GM18498 (cell line): ENCODE results near the gene PYGB.
"Not testable (repeated sequence)": the region's sequence is repeated elsewhere in the genome, so short reads cannot be mapped to it uniquely, and the experiment has no call there.

Experiments
- ATAC-seq: cut with Tn5 transposase; IDR thresholded peaks from one replicate; pipeline ENCODE4 v1.9.1; 2021; ENCODE audit warnings: mild to moderate bottlenecking, moderate library complexity; ENCODE audit not compliant: unreplicated experiment

PYGB gene

DNA sequence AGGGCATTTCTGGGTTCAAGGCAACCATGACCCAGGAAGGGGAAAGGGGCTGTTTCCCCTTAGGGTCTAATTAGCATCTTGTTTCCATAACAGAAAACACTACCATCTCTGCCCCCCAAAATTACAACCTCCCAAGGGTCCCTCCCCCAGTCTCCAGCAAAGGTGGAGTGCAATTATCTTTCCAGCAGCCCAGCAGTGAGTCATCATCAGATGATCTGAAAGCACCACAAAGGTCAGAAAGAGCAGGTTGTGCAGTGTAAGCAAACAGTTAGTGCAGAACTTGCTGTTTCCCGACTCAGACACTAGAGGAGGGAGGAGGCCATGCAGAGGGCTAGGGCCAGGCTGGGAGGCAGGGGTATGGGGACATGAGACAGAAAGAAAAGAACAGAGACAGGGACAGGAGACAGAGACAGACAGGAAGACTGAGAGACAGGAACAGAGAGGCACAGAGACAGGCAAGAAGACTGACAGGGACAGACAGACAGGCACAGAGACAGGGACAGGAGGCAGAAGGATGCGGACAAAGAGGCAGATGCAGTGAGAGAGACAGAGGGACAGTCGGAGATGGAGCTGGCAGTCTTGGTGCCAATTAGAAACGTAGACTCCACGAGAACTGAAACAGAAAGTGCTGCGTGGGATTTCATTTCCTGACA lies 62.5 kb downstream of the PYGB start:
- ATAC-seq = peak; percentile 94

DNA sequence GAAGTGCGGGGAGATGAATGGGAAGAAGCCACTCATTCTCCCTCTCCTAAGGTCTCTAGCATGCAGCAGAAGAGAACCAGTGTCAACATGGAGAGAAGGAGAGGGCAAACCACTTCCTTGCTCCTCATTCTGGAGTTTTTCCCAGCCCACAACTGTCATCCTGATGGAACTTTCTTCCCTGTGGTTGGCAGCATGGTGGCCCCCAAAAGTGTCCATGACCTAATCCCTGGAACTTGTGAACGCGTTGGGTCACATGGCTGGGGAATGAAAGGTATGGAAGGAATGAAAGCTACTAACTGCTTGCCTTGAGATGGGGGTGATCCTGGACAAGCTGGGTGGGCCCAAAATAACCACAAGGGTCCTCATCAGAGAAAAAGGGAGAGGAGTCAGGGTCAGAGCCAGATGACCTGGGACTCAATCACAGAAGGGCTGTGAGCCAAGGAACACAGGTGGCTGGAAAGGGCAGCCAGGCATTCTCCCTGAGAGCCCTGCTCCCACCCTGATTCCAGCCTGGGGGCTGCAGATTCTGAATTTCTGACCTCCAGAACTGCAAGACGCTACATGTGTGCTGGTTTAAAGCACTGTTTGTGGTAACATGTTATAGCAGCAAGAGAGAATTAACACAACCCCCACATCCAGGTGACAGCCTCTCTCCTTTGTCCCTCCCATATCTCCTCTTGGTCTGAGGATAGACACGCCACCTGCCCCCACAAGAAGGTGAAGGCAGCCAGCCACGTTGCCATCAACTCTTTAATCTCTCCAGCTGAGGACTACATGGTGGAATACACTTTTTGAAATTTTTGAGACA lies 63.2 kb downstream of the PYGB start:
- ATAC-seq = no peak

DNA sequence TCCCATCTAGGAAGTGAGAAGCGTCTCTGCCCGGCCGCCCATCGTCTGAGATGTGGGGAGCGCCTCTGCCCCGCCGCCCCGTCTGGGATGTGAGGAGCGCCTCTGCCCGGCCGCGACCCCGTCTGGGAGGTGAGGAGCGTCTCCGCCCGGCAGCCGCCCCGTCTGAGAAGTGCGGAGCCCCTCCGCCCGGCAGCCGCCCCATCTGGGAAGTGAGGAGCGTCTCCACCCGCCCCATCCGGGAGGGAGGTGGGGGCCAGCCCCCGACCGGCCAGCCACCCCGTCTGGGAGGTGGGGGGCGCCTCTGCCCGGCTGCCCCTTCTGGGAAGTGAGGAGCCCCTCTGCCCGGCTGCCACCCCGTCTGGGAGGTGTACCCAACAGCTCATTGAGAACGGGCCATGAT lies 64.8 kb downstream of the PYGB start:
- not testable (repeated sequence) for ATAC-seq

GRCh38 chr20:25313593-25313992 lies 65.7 kb downstream of the PYGB start:
- no peak for ATAC-seq

- no peak for ATAC-seq
These were observed 66.9 kb downstream of the PYGB start for GRCh38 chr20:25314497-25315417.

- ATAC-seq = no peak
These were observed 67.7 kb downstream of the PYGB start for GRCh38 chr20:25315418-25316210.

DNA sequence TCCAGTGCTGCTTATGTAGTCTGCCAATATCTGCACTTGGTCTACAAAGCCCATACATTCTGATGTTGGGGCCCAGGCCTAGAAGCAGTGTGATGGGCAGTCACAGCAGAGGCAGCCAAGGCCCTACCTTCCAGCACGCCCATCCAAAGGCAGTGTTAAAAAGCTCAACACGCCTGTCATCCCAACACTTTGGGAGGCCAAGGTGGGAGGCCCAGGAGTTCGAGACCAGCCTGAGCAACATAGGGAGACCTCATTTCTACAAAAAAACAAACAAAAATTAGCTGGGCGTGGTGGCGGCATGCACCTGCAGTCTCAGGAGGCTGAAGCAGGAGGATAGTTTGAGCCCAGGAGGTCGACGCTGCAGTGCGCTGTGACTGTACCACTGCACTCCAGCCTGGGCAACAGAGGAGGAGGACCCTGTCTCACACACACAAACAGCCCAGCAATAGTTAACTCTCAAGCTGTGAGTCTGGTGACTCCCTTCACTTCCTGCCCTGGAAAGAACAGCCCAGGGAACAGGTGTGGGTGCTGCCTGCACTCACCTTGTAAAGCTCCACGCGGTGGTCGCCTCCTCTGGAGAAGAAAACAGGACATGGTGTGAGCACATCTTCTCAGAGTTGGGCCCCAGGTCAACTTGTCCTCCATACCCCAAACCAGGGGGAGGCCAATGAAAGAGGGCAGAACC lies 68.8 kb downstream of the PYGB start:
- ATAC-seq = no peak

DNA sequence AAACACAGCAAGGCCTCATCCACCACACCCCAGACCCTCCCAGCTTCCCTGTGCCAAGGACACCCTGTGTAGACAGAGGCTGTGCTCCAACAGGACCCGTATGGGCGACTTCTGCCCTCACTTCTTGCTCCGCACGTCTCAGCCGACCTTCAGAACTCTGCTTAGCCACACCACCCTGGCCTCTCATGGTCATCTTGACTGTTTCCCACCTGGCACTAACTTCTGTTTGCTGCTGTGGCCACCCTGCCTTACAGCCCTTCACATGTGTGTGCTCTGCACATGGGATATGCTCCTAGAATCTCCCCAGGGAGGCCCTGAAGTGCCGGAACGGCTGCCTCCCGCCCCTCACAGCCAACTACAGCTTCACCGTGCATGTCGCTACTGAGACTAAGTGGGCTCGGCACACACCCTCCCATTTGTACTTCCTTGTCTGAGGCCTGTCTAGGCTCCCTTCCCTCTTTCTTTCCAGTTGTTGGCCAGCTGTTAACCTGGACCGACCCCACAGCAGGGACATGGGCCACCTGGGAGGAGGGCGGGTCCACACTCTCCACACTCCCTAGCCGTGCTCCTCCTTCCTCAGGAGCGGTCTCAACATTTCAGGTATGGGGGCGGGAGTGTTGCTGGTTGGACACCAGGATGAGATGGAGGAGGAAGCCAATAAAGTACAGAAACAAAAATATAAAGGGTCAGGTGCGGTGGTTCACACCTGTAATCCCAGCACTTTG lies 69.6 kb downstream of the PYGB start:
- no peak for ATAC-seq

DNA sequence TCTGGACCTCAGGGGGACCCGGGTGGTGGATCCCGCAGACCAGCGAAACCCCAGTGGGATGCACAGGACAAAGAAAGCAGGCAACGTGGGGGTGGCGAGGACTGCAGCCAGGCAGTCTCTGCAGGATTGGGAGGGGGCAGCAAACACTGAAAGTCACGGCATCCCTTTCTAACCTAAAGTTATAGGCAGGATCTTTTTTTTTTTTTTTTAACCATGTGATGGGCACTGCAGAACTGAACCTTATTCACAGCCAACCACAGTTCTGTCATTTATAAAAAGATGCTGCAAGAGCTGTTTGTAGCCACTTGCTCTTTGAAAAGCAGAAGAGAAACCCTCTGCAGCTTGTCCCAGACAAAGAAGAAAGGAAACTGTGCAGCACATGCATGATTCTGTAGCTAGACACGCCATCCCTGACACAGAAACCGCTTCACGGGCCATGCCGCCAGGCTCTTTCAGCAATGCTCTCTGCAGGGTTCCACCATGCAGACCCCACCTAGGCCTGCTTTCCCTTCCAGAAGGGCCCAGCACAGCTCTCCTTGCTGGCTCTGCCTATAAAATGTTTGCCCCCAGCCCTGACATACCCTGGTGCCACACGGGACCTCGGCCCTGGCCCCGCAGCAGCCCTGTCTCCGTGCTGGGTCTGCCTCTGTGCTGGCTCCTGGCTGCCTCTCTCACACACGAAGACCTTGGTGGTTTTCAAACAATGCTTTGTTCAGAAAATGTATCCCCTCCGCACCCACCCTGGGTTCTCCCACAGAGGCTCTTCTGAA lies 70.8 kb downstream of the PYGB start:
- ATAC-seq = peak; percentile 94

DNA sequence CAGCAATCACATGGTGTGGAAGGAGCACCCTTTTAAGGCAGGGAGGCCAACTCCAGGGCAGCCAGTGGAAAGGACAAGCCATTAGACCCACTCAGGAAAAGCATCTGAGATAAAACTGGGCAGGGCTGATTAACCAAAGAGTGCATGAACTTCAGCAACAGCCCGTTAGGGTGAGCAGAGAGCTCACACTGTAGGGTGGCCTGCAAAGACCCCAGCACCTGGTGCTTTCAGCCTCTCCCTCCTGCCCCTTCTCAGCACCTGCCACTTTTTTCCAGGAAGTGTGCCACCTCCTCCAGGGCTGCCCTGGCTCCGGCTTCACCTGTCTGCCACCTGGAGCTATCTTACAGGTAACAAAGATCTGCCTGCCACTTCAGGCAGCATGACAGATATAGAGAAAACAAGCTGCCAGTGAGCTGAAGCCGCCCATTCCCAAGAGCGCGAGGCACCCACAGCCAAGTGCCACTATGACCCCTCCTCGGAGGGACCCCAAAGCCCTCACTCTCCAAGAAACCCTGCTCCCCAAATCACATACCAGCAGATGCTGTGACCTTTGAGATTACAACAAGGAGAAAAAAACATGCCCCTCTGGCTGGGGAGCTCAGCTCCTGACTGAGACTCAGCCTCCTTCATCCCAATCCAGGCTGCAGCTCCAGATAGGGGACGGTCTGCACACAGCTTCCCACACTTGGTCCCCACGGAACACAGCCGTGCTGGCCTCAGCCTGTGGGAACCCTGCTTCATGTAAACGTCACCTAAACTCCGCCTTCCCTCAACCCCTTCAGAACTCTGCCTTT lies 71.6 kb downstream of the PYGB start:
- ATAC-seq = peak; percentile 2

DNA sequence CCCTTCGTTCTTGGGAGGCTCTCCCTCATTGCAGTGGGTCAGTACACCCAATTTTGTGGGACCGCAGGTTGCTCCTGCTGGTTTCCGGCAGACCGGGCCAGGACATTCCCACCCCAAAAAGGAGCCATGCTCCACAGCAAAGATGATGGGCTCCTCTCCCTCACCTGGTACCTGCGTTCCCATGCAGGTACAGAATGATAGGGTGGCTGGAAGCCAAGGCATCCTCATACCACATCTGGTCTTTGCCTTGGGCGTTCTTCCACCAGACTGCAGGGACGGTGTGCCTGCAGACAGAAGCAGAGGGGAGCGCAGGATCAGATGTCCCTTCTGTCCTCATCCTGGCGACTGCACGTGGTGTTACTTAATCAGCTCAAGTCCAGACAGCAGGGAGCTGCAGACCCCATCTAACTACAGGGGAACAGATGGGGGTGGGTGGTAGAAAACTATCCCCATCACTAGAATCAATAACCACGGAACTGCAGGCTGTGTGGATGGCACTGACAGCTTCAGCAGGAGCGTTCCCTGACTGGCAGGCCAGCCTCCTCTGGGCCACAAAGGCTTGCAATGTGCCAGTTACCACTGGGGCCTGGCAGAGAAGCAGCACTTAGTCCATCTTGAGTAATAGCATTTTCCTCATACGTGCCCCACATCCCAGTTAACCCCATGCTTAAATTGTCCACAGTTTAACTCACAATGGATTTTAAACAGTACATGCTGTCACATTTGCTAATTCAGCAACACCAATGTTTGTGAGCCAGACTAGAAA lies 72.3 kb downstream of the PYGB start:
- ATAC-seq = no peak

- ATAC-seq = no peak
These were observed 73.5 kb downstream of the PYGB start for GRCh38 chr20:25321262-25321831.

GRCh38 chr20:25321991-25322390 lies 74.1 kb downstream of the PYGB start:
- no peak for ATAC-seq

- ATAC-seq = no peak
These were observed 75.8 kb downstream of the PYGB start for GRCh38 chr20:25323496-25324246.

GRCh38 chr20:25324412-25324811 lies 76.5 kb downstream of the PYGB start:
- ATAC-seq = no peak

DNA sequence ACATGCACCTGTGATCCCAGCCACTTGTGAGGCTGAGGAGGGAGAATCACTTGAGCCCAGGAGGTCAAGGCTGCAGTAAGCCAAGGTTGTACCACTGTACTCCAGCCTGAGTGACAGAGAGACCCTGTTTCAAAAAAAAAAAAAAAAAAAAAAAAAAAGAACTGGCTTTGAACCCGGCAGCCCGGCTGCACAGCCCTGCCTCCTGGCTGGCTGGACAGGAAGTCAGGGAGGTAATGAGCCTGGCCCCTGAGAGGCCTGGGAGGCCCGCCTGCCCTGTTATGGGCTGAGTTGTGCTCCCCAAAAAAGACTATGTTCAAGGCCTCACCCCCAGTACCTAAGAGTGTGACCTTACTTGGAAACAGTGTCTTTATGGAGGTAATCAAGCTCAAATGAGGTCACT lies 77.2 kb downstream of the PYGB start:
- no peak for ATAC-seq
